Epithelial cell of esophagus (primary cell): Measurements from ENCODE around the gene MCM10.
"Not testable (repeated sequence)": the region's sequence is repeated elsewhere in the genome, so short reads cannot be mapped to it uniquely, and the experiment has no call there.

ENCODE experiments used
- DNase-seq: peaks from one replicate; pipeline ENCODE4 v3.0.0; 2010; ENCODE audit warnings: low read depth
- H3K4me3 ChIP-seq: 2 replicates; pipeline ENCODE4 v1.5.1; 2011; ENCODE audit warnings: mild to moderate bottlenecking, low read length, control low read depth
- TF ChIP-seq, protein P1 (sequence below): IDR thresholded peaks from 2 replicates; pipeline ENCODE4 v1.5.1; 2011; ENCODE audit warnings: low read depth, mild to moderate bottlenecking, low read length, control low read depth, inconsistent platforms; ENCODE audit not compliant: insufficient read depth; ENCODE audit errors: missing control alignments

The MCM10 gene

DNA sequence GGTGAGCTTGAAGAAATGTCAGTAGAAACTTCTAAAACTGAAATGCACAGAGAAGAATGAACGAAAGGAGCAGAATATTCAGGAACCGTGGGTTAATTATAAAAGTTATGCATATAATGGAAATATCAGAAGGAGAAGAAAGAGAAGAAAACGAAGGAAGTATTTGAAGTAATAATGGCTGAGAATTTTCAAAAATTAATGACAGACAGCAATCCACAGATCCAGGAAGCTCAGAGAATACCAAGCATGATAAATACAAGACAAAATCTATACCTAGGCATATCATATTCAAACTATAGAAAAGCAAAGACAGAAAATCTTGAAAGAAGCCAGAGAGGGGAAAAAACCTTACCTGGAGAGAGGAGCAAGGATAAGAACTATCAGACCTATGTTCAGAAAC, 16.5 kb upstream of the MCM10 start:
- no peak overlapping the region for H3K4me3 ChIP-seq
- DNase-seq, result no peak
- TF ChIP-seq, protein P1, sequence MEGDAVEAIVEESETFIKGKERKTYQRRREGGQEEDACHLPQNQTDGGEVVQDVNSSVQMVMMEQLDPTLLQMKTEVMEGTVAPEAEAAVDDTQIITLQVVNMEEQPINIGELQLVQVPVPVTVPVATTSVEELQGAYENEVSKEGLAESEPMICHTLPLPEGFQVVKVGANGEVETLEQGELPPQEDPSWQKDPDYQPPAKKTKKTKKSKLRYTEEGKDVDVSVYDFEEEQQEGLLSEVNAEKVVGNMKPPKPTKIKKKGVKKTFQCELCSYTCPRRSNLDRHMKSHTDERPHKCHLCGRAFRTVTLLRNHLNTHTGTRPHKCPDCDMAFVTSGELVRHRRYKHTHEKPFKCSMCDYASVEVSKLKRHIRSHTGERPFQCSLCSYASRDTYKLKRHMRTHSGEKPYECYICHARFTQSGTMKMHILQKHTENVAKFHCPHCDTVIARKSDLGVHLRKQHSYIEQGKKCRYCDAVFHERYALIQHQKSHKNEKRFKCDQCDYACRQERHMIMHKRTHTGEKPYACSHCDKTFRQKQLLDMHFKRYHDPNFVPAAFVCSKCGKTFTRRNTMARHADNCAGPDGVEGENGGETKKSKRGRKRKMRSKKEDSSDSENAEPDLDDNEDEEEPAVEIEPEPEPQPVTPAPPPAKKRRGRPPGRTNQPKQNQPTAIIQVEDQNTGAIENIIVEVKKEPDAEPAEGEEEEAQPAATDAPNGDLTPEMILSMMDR, result no peak

DNA sequence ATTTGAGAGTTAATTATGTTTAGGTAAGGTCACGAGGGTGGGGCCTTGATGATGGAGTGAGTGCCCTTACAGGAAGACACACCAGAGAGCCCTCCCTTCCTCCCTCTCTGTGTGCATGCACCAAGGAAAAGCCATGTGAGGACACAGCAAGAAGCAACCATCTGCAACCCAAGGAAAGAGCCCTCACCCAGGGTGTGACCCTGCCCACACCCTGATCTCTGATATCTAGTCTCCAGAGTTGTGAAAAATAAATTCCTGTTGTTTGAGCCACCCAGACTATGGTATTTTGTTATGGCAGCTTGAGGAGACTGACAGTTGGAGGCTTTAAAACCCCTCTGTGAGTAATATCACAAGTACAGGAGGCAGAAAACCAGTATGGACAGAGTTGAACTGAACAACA, 15.0 kb upstream of the MCM10 start:
- no peak overlapping the region for H3K4me3 ChIP-seq
- peak; percentile 70 for DNase-seq
- TF ChIP-seq, protein P1, result no peak

DNA sequence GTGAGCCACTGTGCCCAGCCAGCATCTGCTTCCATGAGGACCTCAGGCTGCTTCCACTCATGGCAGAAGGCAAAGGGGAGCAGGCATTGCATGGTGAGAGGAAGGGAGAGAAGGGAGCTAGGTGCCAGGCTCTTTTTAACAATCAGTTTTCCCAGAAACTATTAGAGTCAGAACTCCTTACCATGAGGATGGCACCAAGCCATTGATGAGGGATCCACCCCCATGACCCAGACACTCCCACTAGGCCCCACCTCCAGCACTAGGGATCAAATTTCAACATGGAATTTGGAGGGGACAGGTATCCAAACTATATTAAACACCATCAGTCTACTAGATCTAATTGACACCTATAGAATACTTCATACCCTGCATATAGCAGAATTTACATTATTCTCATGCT, 14.2 kb upstream of the MCM10 start:
- H3K4me3 ChIP-seq, result no peak overlapping the region
- no peak for DNase-seq
- TF ChIP-seq, protein P1, result no peak

DNA sequence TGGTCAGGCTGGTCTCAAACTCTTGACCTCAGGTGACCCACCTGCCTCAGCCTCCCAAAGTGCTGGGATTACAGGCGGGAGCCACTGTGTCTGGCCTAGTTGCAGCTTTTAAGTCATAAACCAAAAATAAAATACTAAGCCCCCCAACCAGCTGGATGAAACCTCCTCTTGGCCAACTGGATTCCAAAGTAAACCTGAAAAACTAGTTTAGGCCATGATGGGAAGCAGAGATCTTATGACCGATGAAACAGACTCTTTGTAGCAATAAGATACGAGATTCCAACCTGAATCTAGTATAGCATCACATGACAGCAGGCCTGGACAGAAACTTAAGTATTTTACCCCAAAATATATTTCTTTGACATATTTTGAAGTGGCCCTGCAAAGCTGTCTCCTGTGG, 9.1 kb upstream of the MCM10 start:
- peak; percentile 40 for DNase-seq
- H3K4me3 ChIP-seq, result no peak overlapping the region
- TF ChIP-seq, protein P1, result no peak

GRCh38 chr10:13155860-13156259, 5.5 kb upstream of the MCM10 start:
- H3K4me3 ChIP-seq, DNase-seq: not testable (repeated sequence)

- peak overlapping the region; percentile 26 for H3K4me3 ChIP-seq
- TF ChIP-seq, protein P1, result no peak
- DNase-seq, result peak; percentile 6
These were observed 3.0 kb upstream of the MCM10 start for GRCh38 chr10:13158401-13158800.

DNA sequence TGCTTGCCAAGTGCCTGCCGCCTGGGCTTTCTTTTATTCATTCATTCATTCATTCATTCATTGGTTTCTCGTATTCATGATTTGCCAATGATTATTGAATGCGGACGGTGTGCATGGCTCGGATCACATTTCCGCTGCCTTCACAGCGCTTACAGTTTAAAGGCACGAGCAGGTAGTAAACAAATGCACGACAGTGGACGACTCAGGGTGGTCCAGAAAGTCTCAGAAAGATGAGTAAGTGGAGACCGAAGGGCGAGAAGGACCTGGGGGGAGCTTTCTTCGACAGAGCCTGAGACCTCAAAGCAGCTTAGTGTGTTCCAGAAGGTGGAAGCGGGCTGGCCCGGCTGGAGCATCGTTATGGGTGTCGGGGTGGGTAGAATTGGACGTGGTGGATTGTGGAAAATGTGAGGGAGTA, 506 bp downstream of the MCM10 start:
- DNase-seq, result no peak
- TF ChIP-seq, protein P1, result no peak
- peak overlapping the region; percentile 62 for H3K4me3 ChIP-seq

DNA sequence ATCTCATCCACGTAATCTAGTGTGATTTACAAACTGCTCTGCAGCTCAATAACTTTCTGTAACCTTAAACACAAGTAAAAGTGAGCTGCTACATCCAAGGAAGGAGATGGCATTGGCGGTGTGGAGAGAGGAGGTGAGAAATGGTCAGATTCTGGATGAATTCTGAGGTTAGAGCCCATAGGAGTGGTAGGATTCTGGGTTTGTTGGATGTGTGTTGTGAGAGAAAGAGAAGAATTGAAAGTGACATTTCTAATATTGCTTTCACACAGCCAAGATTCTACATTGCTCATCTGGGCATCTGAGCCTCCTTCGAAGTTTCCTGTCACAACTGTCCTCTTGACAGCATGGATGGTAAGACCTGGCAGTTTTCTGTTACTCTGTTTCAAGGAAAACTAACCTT, 2.5 kb downstream of the MCM10 start:
- no peak for DNase-seq
- TF ChIP-seq, protein P1, result no peak

More for the DNA sequence above, 2.5 kb downstream of the MCM10 start:
- H3K4me3 ChIP-seq, result no peak overlapping the region
